HG03280 (cell line): Measurements from ENCODE around the gene CTSS.
A peak's percentile ranks its signal among the peaks of the same experiment; 100 is the strongest.
"Not testable (repeated sequence)": the region's sequence is repeated elsewhere in the genome, so short reads cannot be mapped to it uniquely, and the experiment has no call there.

Source experiments
- ATAC-seq: cut with Tn5 transposase; IDR thresholded peaks from one replicate; pipeline ENCODE4 v1.9.1; 2021; ENCODE audit warnings: mild to moderate bottlenecking, moderate library complexity; ENCODE audit not compliant: unreplicated experiment

The CTSS gene

DNA sequence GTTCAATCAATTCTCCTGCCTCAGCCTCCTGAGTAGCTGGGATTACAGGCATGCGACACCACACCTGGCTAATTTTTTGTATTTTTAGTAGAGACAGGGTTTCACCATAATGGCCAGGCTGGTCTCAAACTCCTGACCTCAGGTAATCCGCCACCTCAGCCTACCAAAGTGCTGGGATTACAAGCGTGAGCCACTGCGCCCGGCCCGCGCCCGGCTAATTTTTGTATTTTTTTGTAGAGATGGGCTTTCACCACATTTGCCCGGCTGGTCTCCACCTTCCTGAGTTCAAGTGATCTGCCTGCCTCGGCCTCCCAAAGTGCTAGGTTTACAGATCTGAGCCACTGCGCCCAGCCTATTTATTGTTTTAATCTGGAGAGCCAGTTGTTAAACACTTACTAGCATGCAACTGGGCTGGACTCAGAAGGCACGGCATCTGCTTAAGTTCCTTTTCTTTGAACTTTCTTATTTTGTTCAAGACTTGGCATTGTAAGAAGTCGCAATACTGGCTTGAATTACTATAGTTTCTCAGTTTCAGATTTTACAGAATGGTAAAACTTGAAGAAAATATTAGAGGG is 10.4 kb upstream of the CTSS start:
- ATAC-seq: not testable (repeated sequence)

DNA sequence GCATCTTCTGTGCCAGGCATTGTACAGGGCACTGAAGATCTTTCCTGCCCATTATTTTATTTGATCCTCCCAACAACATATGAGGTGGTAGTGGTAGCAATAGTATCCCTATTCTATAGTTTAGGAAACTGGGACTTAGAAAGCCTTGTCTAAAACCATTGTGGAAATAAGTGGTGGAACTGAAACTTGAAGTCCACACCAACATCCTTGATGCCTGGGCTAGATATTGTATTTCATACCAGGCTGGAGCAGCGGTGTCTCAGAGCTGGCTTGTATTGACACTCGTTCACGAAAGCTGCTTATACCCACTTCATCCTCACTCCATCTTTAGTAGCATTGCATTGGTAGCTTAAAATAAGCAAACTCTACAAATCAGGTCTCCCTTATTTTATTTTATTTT is 9.7 kb upstream of the CTSS start:
- no peak for ATAC-seq

DNA sequence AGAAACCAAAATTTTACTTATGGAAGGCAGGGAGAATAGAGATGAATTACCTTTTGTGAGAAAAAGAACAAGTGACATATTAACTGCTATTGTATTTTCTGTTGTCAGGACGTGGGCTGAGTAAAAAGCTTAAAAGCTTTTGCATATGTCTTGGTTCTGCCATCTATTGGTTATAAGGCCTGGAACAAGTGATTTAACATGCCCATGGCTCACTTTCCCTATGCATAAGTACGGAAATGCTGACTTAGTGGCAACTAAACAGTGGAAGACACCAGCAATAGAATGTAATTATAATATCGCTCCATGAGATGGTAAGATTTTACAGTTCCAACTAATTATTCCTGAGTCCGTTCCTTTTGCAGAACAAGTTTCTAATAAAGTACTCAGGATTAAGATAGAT is 6.7 kb upstream of the CTSS start:
- no peak for ATAC-seq

DNA sequence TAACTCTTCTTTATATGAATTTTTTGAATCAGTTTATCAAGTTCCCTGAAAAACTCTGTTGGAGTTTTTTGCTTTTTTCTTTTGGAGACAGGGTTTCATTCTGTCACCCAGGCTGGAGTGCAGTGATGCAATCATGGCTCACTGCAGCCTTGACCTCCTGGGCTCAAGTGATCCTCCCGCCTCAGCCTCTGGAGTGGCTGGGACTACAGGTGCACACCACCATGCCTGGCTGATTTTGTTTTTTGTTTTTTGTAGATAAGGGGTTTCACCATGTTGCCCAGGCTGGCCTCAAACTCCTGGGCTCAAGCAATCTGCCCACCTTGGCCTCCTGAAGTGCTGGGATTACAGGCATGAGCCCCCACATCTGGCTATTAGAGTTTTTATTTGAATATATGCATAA is 2.1 kb upstream of the CTSS start:
- ATAC-seq: not testable (repeated sequence)

DNA sequence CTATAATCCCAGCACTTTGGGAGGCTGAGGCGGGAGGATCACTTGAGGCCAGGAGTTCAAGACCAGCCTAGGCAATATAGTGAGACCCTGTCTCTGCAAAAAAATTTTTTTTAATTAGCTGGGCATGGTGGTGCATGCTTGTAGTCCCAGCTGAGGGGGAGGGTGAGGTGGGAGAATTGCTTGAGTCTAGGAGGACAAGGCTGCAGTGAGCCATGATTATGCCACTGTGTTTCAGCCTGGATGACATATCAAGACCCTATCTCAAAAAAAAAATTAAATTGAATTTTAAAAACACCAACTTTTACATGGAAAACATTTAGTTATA is 361 bp upstream of the CTSS start:
- ATAC-seq: peak; percentile 14

- no peak for ATAC-seq
These were observed 919 bp downstream of the CTSS start for GRCh38 chr1:150764617-150765101.

- no peak for ATAC-seq
These were observed 2.6 kb downstream of the CTSS start for GRCh38 chr1:150763018-150763417.

DNA sequence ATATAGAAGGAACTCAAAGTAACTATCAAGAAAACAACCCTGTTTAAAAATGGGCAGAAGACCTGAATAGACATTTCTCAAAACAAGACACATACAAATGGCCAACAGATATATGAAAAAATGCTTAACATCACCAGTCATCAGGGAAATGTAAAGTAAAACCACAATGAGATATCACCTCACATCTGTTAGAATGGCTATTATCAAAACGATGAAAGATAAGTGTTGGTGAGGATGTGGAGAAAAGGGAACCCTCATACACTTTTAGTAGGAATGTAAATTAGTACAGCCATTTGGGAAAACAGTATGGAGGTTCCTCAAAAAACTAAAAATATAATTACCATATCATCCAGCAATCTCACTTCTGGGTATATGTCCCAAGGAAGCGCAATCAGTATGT is 3.0 kb downstream of the CTSS start:
- no peak for ATAC-seq

- ATAC-seq: no peak
These were observed 3.8 kb downstream of the CTSS start for GRCh38 chr1:150761801-150762200.

DNA sequence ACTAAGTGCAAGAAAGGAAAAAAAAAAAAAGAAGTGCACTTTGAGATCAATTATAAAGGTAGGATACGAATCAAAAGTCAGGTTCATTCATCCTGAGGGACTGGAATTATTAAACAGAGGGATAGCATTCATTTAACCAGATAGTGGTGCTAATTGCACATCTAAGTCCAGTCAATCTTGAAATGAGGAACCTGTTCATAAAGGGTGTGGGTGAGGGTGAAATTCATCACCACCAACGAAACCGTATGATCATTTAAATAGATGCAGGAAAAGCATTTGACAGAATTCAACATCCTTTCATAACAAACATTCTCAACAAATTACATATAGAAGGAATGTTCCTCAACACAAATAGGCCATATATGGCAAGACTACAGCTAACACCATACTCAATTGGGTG is 5.6 kb downstream of the CTSS start:
- no peak for ATAC-seq

DNA sequence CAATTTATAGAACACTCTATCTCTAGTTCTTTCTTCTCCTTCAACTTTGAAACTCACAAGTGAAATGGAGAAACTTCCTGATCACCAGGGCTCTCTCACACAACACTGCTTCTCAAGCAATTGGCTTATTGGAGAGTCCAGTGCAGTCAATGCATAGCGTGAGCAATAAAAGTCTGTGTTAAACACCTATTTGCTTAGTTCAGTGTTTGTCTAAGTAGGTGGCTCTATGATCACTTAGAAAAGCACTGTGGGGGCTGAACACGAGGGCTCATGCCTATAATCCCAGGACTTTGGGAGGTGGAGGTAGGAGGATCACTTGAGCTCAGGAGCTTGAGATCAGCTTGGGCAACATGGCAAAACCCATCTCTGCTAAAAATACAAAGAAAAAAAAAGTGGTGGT is 12.2 kb downstream of the CTSS start:
- no peak for ATAC-seq

DNA sequence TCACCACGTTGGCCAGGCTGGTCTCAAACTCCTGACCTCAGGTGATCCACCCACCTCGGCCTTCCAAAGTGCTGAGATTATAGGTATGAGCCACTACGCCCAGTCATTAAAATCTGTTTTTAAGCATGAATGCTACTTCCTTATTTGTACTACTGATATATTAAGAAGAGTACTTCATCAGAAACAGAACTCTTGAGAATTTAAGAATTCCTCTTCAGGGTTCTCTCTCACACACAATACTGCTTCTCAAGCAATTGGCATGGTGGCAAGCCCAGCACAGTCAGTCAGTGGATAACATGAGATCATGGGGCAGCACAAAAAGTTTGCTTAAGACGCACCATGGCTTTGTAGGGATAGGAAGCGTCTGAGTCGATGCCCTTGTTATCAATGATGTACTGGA is 14.1 kb downstream of the CTSS start:
- no peak for ATAC-seq

- ATAC-seq: no peak
These were observed 15.8 kb downstream of the CTSS start for GRCh38 chr1:150749720-150750311.

GRCh38 chr1:150748878-150749719 is 16.5 kb downstream of the CTSS start:
- ATAC-seq: no peak

DNA sequence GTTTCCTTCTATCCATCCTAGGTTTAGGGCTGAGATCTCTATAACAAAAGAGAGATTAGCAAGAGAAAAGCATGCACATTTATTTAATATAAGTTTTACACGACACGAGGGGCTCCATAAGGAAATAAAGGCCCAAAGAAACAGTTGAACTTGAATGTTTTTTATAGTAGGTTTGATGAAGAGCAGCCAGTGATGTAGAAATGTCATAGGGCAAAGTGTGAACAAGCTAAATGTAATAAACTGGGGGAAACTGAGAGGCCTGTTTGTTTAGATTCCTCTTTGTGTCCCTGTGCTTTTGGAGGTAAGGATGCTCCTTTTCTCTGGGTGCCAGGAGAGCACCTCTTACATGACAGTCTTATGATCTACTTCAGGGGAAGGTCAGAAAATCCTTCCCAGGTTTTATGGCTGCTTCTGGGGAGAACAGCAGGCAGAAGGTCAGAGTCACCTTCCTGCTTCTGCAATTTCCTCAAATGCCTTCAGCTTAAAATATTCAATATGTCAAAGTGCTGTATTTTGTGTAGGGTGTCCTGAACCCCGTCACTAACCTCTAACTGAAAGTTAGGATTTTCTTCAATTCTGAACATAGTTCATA is 35.4 kb downstream of the CTSS start:
- ATAC-seq: no peak

DNA sequence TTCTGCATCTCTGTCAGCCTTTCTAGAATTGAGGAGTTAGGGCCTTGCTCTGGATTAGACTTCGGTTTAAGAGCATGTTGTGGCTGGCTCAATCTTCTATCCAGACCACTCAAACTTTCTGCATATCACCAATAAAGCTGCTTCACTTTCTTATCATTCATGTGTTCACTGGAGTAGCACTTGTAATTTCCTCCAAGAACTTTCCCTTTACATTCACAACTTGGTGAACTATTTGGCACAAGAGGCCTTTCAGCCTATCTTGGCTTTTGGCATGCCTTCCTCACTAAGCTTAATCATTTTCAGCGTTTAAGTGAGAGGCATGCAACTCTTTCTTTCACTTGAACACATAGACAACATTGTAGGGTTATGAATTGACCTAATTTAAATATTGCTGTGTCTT is 41.2 kb downstream of the CTSS start:
- ATAC-seq: no peak

DNA sequence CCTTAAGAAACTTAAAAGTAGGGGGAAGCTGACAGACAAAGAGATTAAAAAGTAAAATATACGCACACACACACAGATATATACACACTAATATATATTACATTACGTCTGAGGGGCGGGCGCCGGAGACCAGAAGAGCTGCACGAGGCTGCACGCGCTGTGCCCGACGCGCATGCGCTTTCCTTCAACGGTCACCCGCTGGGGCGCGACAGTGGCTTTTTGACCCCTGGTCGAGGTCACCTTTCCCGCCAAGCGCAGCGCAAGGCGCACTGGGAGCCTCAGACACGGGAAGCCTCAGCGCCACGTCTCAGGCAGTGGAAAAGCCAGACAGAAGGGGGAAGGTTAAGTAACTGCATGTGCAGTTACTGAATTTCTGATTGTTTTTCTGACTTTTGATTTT is 44.9 kb downstream of the CTSS start, which contains the start of gene HORMAD1:
TSS of gene HORMAD1 (minus strand) at position 193 of the 400 bp plus-strand sequence. CDS start 1,390 bp downstream, outside the sequence.
- no peak for ATAC-seq

DNA sequence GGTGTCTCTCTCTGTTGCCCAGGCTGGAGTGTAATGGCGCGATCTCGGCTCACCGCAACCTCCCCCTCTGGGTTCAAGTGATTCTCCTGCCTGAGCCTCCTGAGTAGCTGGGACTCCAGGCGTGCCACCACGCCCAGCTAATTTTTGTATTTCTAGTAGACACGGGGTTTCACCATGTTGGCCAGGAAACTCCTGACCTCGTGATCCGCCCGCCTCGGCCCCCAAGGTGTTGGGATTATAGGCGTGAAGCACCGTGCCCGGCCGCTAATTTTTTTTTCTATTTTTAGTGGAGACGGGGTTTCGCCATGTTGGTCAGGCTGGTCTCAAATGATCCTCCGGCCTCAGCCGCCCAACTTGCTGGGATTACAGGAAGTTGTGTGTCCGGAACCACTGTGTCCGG is 45.5 kb downstream of the CTSS start:
- no peak for ATAC-seq

- ATAC-seq: no peak
These were observed 47.2 kb downstream of the CTSS start for GRCh38 chr1:150718225-150718891.

DNA sequence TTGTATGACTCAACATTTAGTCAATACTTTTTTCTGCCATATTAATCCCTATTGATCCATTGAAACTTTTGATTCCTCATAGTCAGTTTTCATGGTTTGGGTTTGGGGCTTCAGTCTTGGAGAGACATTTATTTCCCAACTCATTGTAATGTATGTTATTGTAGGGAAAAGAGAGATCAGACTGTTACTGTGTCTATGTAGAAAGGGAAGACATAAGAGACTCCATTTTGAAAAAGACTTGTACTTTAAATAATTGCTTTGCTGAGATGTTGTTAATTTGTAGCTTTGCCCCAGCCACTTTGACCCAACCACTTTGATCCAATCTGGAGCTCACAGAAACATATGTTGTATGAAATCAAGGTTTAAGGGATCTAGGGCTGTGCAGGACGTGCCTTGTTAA is 56.5 kb downstream of the CTSS start:
- ATAC-seq: not testable (repeated sequence)

DNA sequence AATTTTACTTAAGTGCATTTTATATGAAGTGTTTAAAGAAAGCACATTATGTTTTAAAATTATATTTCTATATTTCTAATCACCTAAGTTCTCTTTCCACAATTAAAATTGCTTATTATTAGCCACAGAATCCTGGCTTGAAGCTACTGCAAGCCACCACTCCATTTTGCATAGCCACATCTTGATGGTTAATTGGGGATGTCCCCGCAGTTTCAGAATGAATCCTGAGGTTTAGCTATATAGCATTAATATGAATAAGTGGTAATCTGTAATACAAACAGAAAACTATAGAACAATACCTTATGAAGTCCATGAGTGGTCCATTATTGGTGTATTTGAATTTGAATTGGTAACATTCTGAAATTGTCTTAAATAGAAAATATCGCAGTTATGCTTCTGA is 57.0 kb downstream of the CTSS start:
- ATAC-seq: no peak
